PC-3 (cell line): Measurements from ENCODE around the gene PSG5. TPM values are rescaled to one million over a fixed set of nuclear protein-coding genes. Genes with fewer than 3 reads are reported as not detected.
"Not testable (repeated sequence)": the region's sequence is repeated elsewhere in the genome, so short reads cannot be mapped to it uniquely, and the experiment has no call there.

ENCODE experiments used
- ATAC-seq: fragments of 200-7000 bp; cut with Tn5 transposase; 2 replicates; pipeline ENCODE4 v1.9.1; 2020; ENCODE audit warnings: mild to moderate bottlenecking, moderate library complexity
- BruUV-seq: library from RNA; stranded (reverse); fragments of 400-500 nt; replicated peaks from 2 replicates; lab custom pipeline; 2021; lab: Mats Ljungman, UMichigan
- CTCF ChIA-PET: fragments of 300-600 bp; sonication (Branson Sonifier 250); formaldehyde crosslinking; loops from one replicate; lab custom pipeline; 2022; ENCODE audit warnings: antibody characterized with exemption; lab: Charles Lee
- POLR2A ChIA-PET: fragments of 300-600 bp; sonication (Branson Sonifier 250); formaldehyde crosslinking; loops from one replicate; lab custom pipeline; 2022; ENCODE audit warnings: antibody characterized with exemption; ENCODE audit not compliant: unreplicated experiment; lab: Charles Lee
- DNase-seq: peaks from one replicate; pipeline ENCODE4 v3.0.0-alpha.2; 2015
- H2AFZ ChIP-seq: fragments of 300-600 bp; sonication (generic); 2 replicates; pipeline ENCODE4 v1.6.0; 2016; ENCODE audit warnings: antibody characterized with exemption, low read length
- H3F3A ChIP-seq: fragments of 300-600 bp; sonication (generic); one replicate; pipeline ENCODE4 v1.6.0; 2017; ENCODE audit warnings: antibody characterized with exemption, low read length, control low read depth, mild to moderate bottlenecking; ENCODE audit not compliant: unreplicated experiment
- H3K27ac ChIP-seq: fragments of 300-600 bp; sonication (generic); 2 replicates; pipeline ENCODE4 v1.5.1; 2016; ENCODE audit warnings: mild to moderate bottlenecking, low read length
- H3K27me3 ChIP-seq: fragments of 300-600 bp; sonication (generic); 2 replicates; pipeline ENCODE4 v1.6.1; 2016; ENCODE audit warnings: low read length, mixed read lengths
- H3K36me3 ChIP-seq: fragments of 300-600 bp; sonication (generic); 2 replicates; pipeline ENCODE4 v1.6.1; 2016; ENCODE audit warnings: low read depth, mixed run types, low read length, mixed read lengths
- H3K4me1 ChIP-seq: fragments of 300-600 bp; sonication (generic); 2 replicates; pipeline ENCODE4 v1.5.1; 2016; ENCODE audit warnings: low read length; ENCODE audit not compliant: insufficient read depth
- H3K4me2 ChIP-seq: fragments of 300-600 bp; sonication (generic); 2 replicates; pipeline ENCODE4 v1.6.0; 2016; ENCODE audit warnings: low read length
- H3K4me3 ChIP-seq: fragments of 300-600 bp; sonication (generic); 2 replicates; pipeline ENCODE4 v1.5.1; 2016; ENCODE audit warnings: mild to moderate bottlenecking, low read length, mixed read lengths
- H3K79me2 ChIP-seq: fragments of 300-600 bp; sonication (generic); 2 replicates; pipeline ENCODE4 v1.6.1; 2017; ENCODE audit warnings: low read length, mixed read lengths
- H3K9ac ChIP-seq: fragments of 300-600 bp; sonication (generic); 2 replicates; pipeline ENCODE4 v1.6.0; 2016; ENCODE audit warnings: mild to moderate bottlenecking, low read length
- H3K9me2 ChIP-seq: fragments of 300-600 bp; sonication (generic); replicated peaks from 2 replicates; pipeline ENCODE4 v1.6.1; 2016; ENCODE audit warnings: mixed run types, low read length, mixed read lengths
- H3K9me3 ChIP-seq: fragments of 300-600 bp; sonication (generic); 2 replicates; pipeline ENCODE4 v1.6.1; 2016; ENCODE audit warnings: low read length, mixed read lengths
- H4K20me1 ChIP-seq: fragments of 300-600 bp; sonication (generic); 2 replicates; pipeline ENCODE4 v1.6.1; 2016; ENCODE audit warnings: low read length, mixed read lengths
- EZH2 ChIP-seq: fragments of 300-600 bp; sonication (generic); IDR thresholded peaks from one replicate; pipeline ENCODE4 v1.6.1; 2017; ENCODE audit warnings: antibody characterized with exemption, mild to moderate bottlenecking, low read length; ENCODE audit not compliant: unreplicated experiment
- EZH2phosphoT487 ChIP-seq: fragments of 300-600 bp; sonication (generic); IDR thresholded peaks from 2 replicates; pipeline ENCODE4 v1.6.1; 2018; ENCODE audit warnings: mild to moderate bottlenecking, antibody characterized with exemption, low read length, borderline replicate concordance
- intact Hi-C: fragments of 100-400 bp; cut with micrococcal nuclease; formaldehyde crosslinking; loops from 2 replicates; pipeline ENCODE4 v1.9.0; 2023
- total RNA-seq: library from RNA; depleted of rRNA; stranded (reverse); fragments of >200 nt; gene quantifications from 2 replicates; pipeline ENCODE4 v1.2.3, GENCODE V29; 2014
- TF ChIP-seq, protein P1 (sequence below): fragments of 300-600 bp; sonication (generic); conservative IDR thresholded peaks from 2 replicates; pipeline ENCODE4 v1.5.1; 2017; ENCODE audit warnings: antibody characterized with exemption, low read depth, mild to moderate bottlenecking, low read length

PSG5 gene
- total RNA-seq, 1 experiment from 2014 or later, result not detected

DNA sequence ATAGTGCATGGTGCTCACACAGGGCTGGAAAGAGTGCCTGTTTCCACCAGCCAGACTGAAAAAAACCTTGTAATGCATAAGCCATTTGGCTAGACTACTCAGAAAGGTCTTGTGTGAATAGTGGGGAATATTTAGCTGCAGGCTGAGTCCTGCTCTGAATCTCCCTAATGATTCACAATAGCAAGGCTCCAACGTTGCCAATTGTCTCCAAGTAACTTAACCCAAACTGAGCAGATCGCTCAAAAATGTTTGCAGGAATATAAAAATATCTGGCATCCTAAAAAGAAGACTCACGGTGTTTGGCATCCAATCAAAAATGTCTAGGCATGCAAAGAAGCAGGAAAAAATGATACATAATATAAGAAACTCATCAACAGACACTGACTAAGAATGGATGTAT, 59.0 kb downstream of the PSG5 start:
- H4K20me1 ChIP-seq, H3K9me3 ChIP-seq, intact Hi-C loops, H3K36me3 ChIP-seq, H3F3A ChIP-seq, POLR2A ChIA-PET, BruUV-seq, H3K9ac ChIP-seq, H3K9me2 ChIP-seq, H3K27me3 ChIP-seq, H3K79me2 ChIP-seq, CTCF ChIA-PET: not testable (repeated sequence)
- Histone ChIP-seq H3K4me3 (peak overlapping the region; percentile 36; the same call in 1 of the 2 replicates), H3K4me1 (peaks cover 26% of the 10 kb centered on the region), H3K4me2 (peak overlapping the region; percentile 70), H2AFZ (peak overlapping the region; percentile 30; the same call in 1 of the 2 replicates), H3K27ac (peak overlapping the region; percentile 77)
- DNase-seq (peak; percentile 91), ATAC-seq (peak; percentile 93)

DNA sequence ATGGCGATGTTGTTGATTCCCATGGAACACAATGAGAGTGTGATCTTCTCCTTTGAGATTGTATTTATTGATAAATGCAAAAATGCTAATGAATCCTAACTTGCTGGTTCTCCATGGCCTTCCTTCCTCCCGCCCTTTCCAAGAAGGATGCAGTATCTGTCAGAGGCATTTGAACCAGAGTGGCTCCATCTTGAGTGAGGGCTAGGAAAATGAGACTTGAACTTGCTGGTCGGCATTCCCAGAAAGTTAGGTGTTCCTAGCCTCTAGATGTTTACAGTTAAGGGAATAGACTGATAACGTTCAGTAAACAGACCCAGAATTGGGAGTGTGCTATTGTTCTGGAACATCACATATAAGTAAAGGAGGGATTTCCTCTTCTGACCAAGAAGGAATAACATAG, 59.6 kb downstream of the PSG5 start:
- Histone ChIP-seq H4K20me1 (no peaks in the 10 kb centered on the region), H3K79me2 (0 out of 2 replicates have a peak, but pooled peaks cover 7% of the 10 kb centered on the region), H3K9me2 (no peaks in the 10 kb centered on the region), H3F3A (no peaks in the 10 kb centered on the region), H3K4me2 (peak overlapping the region; percentile 70), H3K4me1 (peaks cover 32% of the 10 kb centered on the region), H3K36me3 (no peaks in the 10 kb centered on the region), H3K27ac (peak overlapping the region; percentile 77), H3K4me3 (peak overlapping the region; percentile 15; the same call in 1 of the 2 replicates), H3K9me3 (no peaks in the 10 kb centered on the region), H3K27me3 (no peaks in the 10 kb centered on the region), H2AFZ (peak overlapping the region; percentile 30; the same call in 1 of the 2 replicates), H3K9ac (no peak overlapping the region)
- ChIA-PET CTCF (no interaction called here), POLR2A (no interaction called here)
- intact Hi-C loops, result no loop called here
- BruUV-seq, result no TSS peak
- ATAC-seq (no peak), DNase-seq (peak; percentile 18)
- TF ChIP-seq, protein P1, sequence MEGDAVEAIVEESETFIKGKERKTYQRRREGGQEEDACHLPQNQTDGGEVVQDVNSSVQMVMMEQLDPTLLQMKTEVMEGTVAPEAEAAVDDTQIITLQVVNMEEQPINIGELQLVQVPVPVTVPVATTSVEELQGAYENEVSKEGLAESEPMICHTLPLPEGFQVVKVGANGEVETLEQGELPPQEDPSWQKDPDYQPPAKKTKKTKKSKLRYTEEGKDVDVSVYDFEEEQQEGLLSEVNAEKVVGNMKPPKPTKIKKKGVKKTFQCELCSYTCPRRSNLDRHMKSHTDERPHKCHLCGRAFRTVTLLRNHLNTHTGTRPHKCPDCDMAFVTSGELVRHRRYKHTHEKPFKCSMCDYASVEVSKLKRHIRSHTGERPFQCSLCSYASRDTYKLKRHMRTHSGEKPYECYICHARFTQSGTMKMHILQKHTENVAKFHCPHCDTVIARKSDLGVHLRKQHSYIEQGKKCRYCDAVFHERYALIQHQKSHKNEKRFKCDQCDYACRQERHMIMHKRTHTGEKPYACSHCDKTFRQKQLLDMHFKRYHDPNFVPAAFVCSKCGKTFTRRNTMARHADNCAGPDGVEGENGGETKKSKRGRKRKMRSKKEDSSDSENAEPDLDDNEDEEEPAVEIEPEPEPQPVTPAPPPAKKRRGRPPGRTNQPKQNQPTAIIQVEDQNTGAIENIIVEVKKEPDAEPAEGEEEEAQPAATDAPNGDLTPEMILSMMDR, result no peak
- TF ChIP-seq EZH2 (no peak), EZH2phosphoT487 (no peak)

DNA sequence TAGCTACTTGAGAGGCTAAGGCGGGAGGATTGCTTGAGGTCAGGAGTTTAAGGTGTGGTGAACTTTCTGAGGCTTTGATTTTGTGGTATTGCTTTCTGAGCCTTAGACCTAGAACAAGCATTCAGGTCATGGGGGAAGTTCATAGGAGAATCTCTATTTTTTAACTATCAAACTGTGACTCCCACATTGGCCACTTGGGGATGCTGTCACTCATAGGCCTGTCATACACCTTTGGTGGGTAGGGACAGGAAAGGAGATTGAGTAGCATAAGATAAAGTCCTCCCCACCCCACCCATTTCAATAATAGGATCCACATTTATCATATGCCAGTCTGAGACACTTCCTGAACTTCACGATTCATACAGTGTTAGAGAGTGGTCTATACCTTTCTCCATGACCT, 62.0 kb downstream of the PSG5 start:
- no peaks in the 10 kb centered on the region for H3K36me3 ChIP-seq

DNA sequence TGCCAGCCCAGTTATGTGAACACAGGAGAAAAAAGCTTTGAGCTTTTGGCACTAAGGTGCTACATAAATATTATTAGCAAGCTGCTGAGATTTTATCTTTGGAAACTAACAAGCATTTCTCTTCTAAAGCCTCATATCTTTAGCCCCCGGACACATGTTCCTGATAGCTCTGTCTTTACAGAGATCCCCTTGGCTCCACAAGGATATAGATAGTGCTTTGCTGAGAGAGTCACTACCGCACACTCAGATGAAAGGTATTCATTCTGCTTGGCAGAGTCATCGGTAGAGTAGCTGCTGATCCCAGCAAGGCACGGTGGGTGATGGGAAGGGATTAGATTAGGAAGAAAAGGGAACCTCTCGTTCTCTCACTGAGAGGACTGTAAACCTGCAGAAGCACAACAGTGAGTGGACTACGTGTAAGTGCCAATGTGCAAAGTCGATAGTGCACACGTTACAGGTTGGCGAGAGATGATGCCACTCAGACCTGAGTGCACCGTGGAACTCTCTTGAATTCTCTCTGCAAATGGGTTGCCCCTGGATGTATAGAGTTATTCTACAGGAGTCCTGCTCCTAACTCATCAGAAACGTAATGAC, 65.8 kb downstream of the PSG5 start:
- intact Hi-C loops, POLR2A ChIA-PET, H3K9me2 ChIP-seq, H3K9me3 ChIP-seq, H3K36me3 ChIP-seq, BruUV-seq, H3K79me2 ChIP-seq, H4K20me1 ChIP-seq, CTCF ChIA-PET, H3F3A ChIP-seq, H3K27me3 ChIP-seq: not testable (repeated sequence)
- H3K27ac ChIP-seq, result peak overlapping the region; percentile 78
- peak; percentile 90 for DNase-seq
- peak overlapping the region; percentile 78 for H3K4me2 ChIP-seq
- peak overlapping the region; percentile 35; the same call in 1 of the 2 replicates for H2AFZ ChIP-seq
- H3K9ac ChIP-seq, result peak overlapping the region; percentile 8; the same call in 1 of the 2 replicates
- peak overlapping the region; percentile 47 for H3K4me3 ChIP-seq
- ATAC-seq, result peak; percentile 93
- peaks cover 32% of the 10 kb centered on the region for H3K4me1 ChIP-seq

More for the DNA sequence above, 62.0 kb downstream of the PSG5 start:
- BruUV-seq, result no TSS peak
- H3K4me3 ChIP-seq, result no peak overlapping the region
- CTCF ChIA-PET, result no interaction called here
- no peak for ATAC-seq
- peaks cover 2% of the 10 kb centered on the region for H3F3A ChIP-seq
- peaks cover 45% of the 10 kb centered on the region for H3K4me1 ChIP-seq
- H3K27ac ChIP-seq, result no peak overlapping the region
- H3K9ac ChIP-seq, result no peak overlapping the region
- H4K20me1 ChIP-seq, result no peaks in the 10 kb centered on the region
- no peak overlapping the region for H2AFZ ChIP-seq
- no peak for DNase-seq
- POLR2A ChIA-PET, result no interaction called here
- no peak overlapping the region for H3K4me2 ChIP-seq
- TF ChIP-seq EZH2phosphoT487 (no peak), EZH2 (no peak)
- TF ChIP-seq, protein P1, result 0 out of 2 replicates have a peak, but pooled peaks have one; percentile 25
- H3K27me3 ChIP-seq, result no peaks in the 10 kb centered on the region
- H3K9me2 ChIP-seq, result no peaks in the 10 kb centered on the region
- 0 out of 2 replicates have a peak, but pooled peaks cover 9% of the 10 kb centered on the region for H3K79me2 ChIP-seq
- H3K9me3 ChIP-seq, result no peaks in the 10 kb centered on the region
- intact Hi-C loops, result no loop called here

DNA sequence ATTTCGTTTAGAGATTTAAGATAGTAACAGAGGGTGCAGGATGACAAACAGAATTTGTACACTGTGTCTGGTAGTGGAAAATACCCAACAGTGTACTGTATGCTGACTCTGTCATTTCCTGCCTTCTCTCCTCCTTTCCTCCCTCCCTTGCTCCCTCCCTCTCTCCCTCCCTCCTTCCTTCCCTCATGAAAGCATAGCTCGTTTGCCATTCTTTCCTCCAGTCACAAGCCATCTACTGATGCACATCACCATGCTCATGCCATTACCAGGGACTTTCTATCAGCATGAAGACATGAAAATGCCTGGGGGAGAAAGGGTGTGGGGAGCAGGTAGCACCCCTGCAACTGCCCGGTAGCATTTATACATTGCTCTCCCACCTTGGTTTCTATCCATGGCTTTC, 66.8 kb downstream of the PSG5 start:
- H3K9me2 ChIP-seq, CTCF ChIA-PET, H3K79me2 ChIP-seq, H3K27me3 ChIP-seq, H3K9me3 ChIP-seq, POLR2A ChIA-PET, BruUV-seq, H3K36me3 ChIP-seq, H2AFZ ChIP-seq, H3K4me3 ChIP-seq, intact Hi-C loops, H4K20me1 ChIP-seq, H3F3A ChIP-seq: not testable (repeated sequence)
- Histone ChIP-seq H3K4me1 (peaks cover 32% of the 10 kb centered on the region), H3K27ac (peak overlapping the region; percentile 78), H3K4me2 (peak overlapping the region; percentile 78), H3K9ac (0 out of 2 replicates have a peak overlapping the region, but pooled peaks have one; percentile 8)
- ATAC-seq (peak; percentile 48), DNase-seq (peak; percentile 38)
